ENCODE measurements around the gene PLGLB1.
"Not testable (repeated sequence)": the region's sequence is repeated elsewhere in the genome, so short reads cannot be mapped to it uniquely, and the experiment has no call there.

DNA sequence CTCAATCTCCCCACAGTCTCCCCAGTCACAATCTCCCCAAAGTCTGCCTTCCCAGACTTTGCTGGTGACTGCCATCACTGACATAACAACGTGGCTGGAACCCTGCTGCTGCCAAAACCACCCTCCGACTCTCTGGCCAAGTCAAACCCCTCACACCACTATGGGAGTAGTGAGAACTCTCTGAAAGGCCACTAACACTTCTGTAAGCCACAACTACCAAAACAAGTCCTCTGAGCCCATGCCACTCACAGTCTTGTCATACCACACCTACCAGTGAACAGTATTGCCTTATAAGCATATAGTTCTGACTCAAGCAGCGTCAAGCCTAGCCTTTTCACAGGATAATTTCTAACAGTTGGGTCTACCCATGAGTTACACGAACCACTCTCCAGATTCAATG, 32.7 kb upstream of the PLGLB1 start:
- not testable (repeated sequence) for TF ChIP-seq EZH2phosphoT487 (conservative IDR thresholded peaks at IDR 0.05; ENCODE audit: low read length)
- TF ChIP-seq, protein P1, sequence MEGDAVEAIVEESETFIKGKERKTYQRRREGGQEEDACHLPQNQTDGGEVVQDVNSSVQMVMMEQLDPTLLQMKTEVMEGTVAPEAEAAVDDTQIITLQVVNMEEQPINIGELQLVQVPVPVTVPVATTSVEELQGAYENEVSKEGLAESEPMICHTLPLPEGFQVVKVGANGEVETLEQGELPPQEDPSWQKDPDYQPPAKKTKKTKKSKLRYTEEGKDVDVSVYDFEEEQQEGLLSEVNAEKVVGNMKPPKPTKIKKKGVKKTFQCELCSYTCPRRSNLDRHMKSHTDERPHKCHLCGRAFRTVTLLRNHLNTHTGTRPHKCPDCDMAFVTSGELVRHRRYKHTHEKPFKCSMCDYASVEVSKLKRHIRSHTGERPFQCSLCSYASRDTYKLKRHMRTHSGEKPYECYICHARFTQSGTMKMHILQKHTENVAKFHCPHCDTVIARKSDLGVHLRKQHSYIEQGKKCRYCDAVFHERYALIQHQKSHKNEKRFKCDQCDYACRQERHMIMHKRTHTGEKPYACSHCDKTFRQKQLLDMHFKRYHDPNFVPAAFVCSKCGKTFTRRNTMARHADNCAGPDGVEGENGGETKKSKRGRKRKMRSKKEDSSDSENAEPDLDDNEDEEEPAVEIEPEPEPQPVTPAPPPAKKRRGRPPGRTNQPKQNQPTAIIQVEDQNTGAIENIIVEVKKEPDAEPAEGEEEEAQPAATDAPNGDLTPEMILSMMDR (IDR thresholded peaks at IDR 0.05; ENCODE audit: insufficient read depth, low read length, poor library complexity, severe bottlenecking): not testable (repeated sequence)

Measured in SU-DHL-6 (cell line).